GM12892 (cell line): ENCODE results near the gene ZNF44.

Experiments used
- POLR2A ChIP-seq: IDR thresholded peaks from 2 replicates; pipeline ENCODE4 v1.6.1; 2011; ENCODE audit warnings: low read depth, low read length, control low read depth
- TAF1 ChIP-seq: IDR thresholded peaks from 2 replicates; pipeline ENCODE4 v1.6.1; 2011; ENCODE audit warnings: low read depth, mild to moderate bottlenecking, control low read depth, low read length, borderline replicate concordance

DNA sequence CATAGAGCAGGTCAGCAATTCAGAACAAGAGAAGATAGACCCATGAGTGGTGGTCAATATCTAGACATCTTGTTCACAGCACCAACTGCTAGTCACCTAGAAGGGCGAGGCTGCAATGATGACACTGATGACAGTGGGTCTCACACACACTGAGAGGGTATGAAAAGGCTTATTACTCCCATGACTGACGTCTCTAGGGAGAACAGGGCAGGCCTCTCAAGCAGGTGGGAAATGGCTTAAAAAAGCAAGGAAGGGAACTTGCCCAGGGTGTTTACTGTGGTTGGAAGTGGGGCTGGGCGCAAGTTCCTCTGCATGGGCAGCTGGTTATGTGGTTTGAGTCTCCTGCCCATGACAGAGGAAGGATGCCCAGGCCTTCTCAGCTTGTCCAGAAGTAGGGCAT lies 33.8 kb downstream of the ZNF44 start:
- no peak for TF ChIP-seq POLR2A
- no peak for TF ChIP-seq TAF1
